Measurements from ENCODE around the gene GOLGA6C.

GRCh38 chr15:75228787-75229186, 29.3 kb upstream of the GOLGA6C start:
- TF ChIP-seq, protein P1, sequence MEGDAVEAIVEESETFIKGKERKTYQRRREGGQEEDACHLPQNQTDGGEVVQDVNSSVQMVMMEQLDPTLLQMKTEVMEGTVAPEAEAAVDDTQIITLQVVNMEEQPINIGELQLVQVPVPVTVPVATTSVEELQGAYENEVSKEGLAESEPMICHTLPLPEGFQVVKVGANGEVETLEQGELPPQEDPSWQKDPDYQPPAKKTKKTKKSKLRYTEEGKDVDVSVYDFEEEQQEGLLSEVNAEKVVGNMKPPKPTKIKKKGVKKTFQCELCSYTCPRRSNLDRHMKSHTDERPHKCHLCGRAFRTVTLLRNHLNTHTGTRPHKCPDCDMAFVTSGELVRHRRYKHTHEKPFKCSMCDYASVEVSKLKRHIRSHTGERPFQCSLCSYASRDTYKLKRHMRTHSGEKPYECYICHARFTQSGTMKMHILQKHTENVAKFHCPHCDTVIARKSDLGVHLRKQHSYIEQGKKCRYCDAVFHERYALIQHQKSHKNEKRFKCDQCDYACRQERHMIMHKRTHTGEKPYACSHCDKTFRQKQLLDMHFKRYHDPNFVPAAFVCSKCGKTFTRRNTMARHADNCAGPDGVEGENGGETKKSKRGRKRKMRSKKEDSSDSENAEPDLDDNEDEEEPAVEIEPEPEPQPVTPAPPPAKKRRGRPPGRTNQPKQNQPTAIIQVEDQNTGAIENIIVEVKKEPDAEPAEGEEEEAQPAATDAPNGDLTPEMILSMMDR (IDR thresholded peaks at IDR 0.05) = no peak
- no peak for TF ChIP-seq POLR2A (IDR thresholded peaks at IDR 0.05)

Data from ovary (tissue), 3 donors.